ENCODE data around the gene MXRA8.
"Not testable (repeated sequence)": the region's sequence is repeated elsewhere in the genome, so short reads cannot be mapped to it uniquely, and the experiment has no call there.

The MXRA8 gene

DNA sequence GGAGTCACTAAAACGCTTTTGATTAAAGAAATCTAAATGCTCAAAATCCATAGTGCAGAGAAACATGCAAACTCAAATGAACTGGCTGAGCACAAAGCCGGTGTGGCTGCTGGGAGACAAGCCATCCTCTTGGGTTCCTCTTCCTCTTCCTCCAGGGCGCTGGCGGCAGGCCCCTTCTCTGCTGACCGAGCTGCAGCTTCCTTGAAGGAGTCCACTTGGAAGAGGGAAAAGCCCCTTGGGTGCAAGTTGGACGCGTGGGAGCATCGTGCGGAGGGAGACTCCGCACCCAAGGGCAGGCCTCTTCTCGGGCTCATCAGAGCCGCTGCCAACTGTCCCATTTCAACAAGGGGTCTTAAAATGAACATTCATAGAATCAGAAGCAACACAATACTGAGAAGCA, 32.9 kb upstream of the MXRA8 start:
- DNase-seq, result no peak

DNA sequence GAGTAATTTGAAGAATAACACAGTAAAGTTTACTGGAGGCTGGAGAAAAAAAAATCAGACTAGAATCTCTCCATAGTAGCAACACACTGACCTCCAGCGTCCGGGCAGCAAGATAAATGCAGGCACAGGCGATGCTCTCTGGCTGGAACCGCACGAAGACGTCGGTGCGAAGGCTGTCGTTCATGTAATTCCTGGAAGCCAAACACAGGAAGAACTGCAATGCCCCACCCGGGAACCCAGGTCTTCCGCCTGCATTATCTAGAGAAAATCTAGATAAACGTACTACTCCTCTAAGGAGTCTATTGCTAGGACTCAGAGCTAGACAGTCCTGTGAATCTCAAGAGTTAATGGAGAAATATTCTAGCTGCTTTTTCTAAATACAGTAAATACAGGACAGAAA, 32.3 kb upstream of the MXRA8 start:
- no peak for DNase-seq

DNA sequence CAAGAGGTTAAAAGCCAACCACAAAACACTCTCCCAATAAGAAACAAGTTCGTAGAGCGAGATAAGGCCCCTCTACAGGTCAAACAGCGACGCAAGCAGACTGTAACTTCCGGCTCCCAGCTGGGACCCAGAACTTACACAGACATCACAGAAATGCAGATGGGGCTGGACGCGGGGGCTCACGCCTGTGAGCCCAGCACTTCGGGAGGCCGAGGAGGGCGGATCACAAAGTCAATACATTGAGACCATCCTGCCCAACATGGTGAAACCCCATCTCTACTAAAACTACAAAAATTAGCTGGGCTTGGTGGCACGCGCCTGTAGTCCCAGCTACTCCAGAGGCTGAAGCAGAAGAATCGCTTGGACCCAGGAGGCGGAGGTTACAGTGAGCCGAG, 29.7 kb upstream of the MXRA8 start:
- no peak for DNase-seq

DNA sequence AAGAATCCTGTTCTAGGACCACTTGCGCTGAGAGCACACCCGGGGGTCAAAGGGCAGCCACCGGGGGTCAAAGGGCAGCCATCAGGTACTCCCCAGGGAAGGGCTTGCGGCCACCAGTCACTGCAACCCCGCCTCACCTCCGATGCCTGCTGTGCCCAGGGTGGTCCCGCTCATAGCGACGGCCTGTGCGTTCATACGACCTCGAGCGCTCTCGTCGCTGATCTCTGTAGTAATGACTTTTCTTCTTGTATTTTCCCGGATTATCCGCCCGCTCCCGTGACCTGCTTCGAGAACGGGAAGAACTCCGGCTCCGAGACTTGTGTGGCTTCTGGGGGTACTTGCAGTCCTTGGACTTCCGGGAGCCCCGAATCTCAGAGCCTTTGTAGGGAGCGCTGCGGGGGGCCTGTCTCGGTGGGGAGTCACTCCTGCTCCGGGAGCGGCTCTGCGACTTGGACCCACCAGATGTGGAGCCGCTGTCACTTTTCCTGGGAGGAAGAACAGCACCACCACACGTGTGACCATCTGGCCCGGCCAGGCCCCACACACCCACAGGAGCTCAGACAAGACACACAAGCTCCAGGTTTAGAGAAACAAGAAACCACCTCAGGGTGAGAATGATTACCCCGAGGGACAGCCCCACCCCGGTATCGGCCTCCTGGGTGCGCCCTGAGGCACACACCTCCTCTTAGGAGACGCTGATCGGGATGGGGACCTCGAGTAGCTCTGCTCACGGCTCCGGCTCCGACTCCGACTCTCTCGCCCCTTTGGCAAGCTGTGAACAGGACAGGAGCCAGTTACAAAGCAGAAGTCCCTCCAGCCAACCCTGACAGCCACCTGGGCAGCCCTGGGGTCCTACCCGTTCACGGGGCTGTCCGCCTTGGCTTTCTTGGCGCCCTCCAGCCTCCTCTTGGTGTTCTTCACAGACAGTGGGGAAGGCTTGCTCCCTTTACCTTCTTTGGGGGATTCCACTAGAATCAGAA, 29.0 kb upstream of the MXRA8 start:
- DNase-seq, result no peak

DNA sequence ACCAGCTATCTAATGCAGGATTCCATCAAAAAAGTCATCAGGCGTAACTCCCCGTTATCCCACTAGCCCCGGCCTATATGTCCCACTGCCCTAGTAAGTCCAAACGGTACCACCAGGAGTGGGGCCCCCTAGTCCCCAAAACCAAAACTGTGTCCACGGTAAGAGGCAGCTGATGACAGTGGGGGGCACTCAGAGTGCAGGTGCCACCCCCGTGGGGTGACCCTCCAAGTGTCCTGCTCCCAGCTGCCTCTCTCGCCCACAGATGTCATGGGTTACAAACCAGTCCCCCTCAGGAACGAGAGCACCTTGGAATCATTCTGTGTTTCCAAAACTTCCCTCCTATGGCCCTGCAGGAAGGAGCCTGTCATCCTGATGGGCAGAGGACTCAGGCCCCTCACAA, 27.6 kb upstream of the MXRA8 start:
- no peak for DNase-seq

DNA sequence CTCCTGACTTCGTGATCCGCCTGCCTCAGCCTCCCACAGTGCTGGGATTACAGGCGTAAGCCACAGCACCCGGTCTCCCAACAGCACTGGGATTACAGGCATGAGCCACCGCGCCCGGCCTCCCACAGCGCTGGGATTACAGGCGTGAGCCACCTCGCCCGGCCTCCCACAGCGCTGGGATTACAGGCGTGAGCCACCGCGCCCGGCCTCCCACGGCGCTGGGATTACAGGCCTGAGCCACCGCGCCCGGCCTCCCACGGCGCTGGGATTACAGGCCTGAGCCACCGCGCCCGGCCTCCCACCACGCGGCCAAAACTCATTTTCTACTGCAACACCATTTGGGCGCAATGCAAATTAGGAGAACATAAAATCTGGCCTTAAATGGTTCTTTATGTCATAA, 27.0 kb upstream of the MXRA8 start:
- not testable (repeated sequence) for DNase-seq

DNA sequence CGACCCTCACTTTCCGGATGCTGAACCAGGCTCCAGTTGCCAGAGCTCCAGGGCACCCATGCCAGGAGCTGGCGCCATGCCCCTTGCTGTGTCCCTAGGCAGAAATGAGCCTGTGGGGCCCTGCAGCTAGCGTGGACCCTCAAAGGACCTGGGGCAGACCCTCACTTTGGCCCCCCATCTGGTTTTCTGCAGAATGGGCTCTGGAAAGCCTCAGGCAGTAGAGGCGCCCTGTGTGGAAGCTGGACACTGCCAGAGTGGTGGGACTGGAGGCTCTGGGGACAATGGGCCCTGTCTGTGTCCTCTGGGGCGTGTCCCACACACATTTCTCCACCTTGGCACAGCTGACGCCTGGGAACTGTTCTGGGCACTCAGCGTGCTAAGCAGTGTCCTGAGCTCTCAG, 22.9 kb upstream of the MXRA8 start:
- DNase-seq, result no peak

DNA sequence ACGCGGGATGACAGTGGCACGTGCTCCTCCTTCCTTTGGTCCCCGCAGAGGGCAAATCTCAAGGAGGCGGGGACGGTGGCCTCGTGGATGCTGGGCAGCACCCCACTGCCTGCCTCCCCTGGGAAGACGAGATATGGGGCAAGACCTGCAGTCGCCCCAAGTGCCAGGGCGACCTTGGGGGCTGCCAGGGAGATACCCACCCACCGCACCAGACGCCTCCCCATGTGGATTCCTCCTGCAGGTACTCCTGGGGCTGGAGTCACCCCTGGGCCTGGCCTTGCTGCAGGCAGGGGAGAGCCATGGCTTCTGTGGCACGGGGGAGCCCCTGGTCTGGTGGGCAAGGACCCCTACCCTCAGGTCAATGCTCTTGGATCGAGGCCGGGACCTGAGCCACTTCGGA, 22.5 kb upstream of the MXRA8 start:
- DNase-seq, result no peak

DNA sequence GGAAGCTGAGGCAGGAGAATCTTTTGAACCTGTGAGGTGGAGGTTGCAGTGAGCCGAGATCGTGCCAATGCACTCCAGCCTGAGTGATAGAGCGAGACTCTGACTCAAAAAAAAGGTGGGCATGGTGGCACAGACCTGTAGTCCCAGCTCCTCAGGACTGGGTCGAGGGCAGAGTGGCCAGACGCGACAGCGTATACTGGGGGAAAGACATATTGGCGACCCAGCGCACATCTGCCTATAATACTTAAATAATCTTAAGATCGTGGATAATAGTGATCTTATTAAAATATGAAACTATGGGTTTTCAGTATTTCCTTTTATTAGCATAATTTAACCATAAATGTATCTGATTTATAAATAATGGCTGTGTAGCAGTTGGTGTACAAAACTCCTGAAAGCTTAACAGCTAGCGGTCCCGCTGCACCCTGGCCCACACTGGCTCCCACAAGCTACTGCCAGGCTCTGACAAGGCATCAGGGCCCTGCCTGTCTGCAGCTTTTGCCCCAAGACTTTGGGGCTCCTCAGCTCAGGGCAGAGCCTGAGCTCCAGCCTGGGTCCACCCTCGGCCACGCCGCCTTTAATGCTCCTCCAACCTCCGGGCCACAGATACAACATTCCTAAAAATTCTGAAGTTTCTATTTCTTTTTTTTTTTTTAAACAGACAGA, 19.3 kb upstream of the MXRA8 start:
- DNase-seq, result no peak

DNA sequence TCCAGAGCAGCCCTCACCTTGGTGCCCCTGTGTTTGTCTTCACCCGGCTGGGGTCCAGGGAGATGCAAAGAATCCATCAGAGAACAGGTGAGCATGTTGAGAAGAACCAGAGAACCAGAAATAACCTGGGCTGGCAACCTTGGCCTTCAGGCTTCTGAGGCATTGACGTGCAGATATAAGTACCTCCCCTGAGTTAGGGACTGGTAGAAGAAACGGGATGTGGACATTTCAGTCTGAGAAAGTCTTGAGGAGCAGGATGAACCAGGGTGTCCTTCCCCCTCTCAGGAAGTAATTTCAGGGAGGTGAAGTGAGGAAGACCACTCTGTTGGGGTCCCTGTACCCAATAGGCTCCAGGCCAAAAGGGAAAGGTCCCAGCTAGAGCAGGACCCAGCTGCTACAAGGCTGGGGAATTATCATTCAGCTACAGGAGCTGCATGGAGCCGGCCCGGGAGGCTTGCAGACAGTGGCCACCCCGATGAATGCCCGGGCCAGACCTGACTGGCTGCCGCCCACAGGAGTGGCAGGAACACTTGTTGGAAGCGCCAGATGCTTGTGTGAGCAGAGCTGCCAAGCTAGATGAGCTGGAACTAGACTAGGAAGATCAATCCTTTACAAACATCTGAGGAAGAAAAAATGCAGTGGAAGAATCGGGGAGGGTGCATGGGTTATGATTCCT, 18.3 kb upstream of the MXRA8 start:
- no peak for DNase-seq

DNA sequence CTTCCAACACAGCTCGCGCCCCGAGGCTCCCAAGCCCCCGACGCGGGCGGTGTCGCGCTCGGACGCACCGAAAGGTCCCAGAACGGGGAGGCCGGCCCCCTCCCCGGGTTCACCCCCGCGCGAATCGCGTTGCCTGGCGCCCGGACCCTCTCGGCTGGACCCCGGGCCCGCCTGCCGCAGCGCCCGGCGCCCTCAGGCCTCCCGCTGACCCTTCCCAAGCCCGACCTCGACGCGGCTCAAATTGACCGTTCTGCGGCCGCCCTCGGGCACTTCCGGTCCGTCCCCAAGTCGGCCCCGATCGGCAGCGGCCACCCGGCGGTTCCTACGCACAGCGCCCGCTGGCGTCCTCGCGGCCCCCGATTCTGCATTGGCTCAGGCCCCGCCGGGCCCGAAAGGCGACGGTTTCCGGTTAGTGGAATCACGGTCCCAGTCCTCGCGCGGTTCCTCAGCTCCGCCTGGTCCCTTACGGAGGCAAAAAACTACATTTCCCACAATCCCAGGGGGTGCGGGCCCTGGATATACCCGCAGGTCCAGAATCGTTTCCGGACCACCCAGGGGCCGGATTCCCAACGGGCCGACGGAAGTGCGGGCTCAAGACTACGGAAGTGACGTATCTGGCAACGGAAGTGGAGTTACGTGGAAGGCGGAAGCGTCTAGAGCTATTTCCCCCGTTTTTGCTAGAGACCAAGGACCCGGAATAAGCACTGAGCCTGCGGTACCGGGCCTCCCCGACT, 16.7 kb upstream of the MXRA8 start, which contains the start of gene AURKAIP1:
AURKAIP1 (minus strand) TSS at position 279 of the 734 bp plus-strand sequence. CDS start 451 bp downstream, outside the sequence.
- peak; percentile 97 for DNase-seq

DNA sequence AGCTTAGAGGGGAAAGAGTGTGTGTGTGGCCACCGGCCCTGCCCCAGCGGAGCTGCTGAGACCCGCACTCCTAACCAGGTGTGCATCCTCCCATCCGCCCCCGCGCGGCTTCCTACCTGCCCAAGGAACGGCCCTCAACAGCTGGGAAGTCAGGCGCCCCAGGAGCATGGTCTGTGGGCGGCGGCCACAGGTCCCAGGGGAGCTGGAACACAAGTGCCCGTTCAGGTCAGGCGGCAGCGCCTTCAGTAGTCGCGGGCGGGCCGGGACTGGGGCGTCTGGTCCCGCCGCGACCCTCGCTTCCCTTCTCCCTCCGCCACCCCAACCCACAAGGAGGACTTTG, 16.2 kb upstream of the MXRA8 start:
- DNase-seq, result no peak

DNA sequence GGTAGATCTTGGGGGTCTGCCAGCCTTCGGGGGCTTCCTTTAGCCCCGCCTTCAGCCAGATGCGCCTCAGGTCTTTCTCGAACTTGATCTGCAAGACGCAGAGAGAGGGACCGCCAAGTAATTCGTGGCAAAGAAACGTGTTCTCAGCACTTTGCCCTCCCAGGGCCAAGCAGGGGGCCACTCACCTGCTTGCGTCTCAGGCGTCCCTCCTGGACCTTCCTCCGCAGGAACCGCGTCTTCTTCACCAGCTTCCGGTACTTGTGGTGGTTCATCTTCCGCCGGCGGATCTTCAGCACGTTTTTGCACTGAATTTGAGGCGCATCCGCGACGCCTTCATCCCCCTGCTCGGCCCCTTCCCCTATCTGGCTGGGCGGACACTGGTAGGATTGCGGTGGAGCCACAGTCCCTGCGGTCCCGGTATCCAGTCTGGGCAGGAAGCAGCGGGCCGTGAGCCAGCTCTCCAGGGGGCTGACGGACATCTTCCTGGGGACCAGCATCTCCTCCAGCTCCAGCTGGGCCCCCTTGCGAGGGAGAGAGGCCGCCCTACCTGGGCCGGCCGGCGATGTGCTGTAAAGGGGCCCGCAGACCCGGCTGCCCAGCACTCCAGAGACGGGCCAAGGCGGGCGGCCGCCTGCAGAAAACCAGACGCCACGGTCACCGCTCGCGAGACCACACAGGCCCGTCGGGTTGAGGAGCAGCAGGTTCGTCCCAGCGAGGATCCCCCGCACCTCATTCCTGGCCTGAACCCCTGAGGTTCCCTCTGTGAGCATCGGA, 15.6 kb upstream of the MXRA8 start:
- no peak for DNase-seq

DNA sequence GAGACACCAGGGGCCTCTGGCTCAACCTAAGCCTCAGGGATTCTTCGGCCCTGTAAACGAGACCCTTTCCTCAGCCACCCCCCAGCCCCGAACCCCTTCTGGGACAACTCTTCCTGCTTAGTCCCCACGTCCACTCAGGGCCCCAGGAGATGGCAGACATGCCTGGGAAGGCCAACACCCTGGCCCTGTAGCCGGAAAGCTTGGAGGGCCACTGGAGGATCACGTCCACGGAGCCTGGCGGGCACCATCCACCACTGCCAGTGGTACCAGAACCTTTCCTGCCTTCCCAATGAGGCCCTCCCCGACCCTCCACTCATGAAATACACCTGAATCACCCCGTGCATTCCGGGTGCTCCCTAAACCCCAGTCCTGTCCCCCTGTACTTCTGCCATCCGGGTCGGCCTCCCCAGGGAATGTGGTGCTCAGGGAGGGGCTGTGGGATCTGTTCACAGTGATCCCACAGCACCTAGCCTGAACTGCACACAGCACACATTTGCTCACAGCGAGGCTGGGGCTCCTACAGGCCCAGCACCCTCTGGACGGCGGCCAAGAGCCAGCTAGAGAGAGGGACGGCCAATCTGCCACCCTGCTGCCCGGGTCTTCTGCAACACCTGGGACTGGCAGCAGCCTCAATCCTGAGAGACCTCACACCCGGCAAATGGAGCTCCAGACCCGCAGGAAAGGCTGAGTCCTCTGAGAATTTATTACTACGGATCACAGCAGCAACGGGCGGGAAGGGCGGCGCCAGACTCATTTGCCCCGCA, 14.9 kb upstream of the MXRA8 start:
- no peak for DNase-seq

DNA sequence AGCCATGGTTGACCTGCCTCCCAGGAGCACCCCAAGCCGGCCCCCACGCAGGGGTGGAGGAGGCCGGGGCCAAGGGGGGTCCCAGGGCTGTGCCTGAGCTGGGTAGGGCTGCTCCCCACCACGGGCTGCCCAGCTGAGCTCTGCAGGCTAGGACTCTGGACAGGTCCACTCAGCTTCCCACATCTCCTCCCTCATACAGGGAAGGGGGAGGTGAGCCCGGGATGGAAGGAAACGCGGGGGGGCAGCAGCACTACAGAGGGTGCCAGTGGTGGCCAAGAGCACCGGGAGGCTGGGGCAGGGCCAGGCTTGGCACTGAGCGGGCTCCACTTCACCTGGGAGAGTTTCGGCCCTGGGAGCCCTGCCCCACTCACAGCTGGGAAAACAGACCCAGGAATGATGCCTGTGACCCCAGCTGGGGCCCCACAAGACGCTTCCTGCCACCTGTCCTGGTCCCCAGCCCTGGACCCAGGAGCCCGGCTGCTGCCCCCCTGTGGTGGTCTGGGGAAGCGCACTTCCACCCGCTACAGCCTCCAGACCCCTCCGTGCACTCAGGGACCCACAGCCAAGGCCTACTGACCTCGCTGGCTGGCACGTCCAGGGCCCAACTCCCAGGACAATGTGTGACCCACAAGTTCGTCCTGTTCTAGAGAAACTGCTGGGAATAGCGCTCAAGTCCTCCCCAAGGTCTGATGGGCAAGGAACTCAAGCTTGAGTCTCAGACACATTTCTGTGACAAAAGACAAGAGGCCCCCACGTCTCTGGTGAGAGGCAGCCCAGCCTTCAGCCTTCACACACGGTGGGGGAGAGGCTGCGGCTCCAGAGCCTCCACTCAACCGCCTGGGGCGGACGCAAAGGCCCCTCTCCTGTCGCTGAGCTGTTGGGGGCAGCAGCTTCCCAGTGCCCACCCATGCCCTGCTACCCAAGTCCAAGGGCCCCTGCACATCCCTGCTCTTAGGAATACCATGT, 13.7 kb upstream of the MXRA8 start:
- peak; percentile 9 for DNase-seq

DNA sequence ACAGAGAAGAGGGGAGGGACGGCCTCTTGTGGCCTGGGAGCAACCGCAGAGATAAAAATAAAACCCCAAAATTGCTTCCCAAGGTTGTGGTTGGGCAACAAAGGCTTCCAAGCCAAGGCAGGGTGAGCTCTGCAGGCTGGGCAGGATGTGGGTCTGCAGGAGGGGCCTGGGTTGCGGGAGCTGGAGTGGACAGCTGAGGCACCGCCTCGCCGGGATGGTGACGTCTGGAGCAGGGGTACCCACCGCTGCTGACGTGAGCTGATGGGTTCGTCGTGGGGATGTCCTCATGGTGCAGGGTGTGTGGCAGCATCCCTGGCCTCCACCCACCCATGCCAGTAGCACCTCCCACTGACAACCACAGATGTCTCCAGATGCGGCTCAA, 13.0 kb upstream of the MXRA8 start:
- DNase-seq, result peak; percentile 61

DNA sequence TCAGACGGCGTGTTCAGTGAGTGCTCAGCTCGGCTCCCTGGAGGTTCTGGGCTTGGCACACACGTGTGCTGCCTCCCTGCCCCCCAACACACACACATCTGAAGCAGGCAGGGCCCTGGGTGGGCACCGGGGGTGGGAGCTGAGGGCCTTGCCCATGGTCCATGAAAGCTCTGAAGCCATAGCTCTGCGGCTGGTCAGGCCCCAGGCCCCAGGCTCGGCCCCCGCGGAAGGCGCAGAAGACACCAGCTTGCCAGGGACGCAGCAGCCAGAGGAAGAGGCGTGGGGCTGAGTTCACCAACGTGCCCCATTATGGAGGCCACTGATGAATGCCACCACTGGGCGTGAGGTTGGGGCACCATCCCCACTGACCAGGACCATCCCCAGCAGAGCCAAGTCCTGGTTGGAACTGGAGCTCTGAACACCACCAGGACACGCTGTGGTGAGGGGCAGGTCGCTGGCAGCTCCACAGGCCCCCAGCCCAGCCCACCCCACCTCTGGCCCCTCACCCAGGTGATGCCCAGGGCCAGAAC, 12.5 kb upstream of the MXRA8 start:
- DNase-seq, result no peak

DNA sequence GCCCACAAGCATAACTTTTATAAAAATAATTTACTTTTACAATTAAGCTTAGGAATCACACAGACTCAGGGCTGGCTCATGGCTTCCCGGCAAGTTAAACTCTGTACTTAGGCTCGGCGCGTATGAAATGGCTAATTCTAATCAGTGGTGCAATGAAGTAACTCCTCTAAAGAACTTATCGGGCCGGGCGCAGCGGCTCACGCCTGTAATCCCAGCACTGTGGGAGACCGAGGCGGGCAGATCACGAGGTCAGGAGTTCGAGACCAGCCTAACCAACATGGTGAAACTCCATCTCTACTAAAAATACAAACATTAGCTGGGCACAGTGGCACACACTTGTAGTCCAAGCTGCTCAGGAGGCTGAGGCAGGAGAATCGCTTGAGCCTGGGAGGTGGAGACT, 11.7 kb upstream of the MXRA8 start:
- not testable (repeated sequence) for DNase-seq

DNA sequence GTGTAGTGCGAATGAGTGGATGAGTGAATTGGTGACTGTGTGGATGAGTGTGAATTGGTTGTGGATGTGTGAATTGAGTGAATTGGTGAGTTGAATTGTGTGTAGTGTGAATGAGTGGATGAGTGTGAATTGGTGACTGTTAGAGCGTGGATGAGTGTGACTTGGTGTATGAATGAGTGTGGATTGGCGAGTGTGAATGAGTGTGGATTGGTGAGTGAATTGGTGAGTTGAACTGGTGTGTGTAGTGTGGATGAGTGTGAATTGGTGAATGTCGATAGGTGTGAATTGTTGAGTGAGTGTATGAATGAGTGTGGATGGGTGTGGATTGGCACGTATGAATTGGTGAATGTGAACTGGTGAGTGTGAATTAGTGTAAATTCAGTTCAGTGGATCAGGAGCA, 9.0 kb upstream of the MXRA8 start:
- DNase-seq, result no peak

DNA sequence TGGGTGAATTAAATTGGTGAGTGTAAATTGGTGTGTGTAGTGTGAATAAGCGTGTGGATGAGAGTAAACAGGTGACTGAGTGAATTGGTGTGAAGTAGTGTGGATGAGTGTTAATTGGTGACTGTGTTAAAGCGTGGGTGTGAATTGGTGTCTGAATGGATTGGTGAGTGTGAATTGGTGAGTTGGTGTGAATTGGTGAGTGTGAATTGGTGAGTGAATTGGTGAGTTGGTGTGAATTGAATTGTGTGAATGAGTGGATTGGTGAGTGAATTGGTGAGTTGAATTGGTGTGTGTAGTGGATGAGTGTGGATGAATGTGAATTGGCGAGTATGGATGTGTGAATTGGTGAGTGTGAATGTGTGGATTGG, 8.3 kb upstream of the MXRA8 start:
- no peak for DNase-seq

Measured in GF-D8 (cell line).